Sigmoid colon (tissue), 4 donors: ENCODE measurements around the gene MAST1.

ENCODE experiments used
- EP300 ChIP-seq, 4 donors: sonication (generic); formaldehyde crosslinking; IDR thresholded peaks; one replicate each; pipeline ENCODE4 v1.6.1; 2017; ENCODE audit warnings: antibody characterized with exemption in 4 of 4
- POLR2A ChIP-seq, 2 donors: fragments of 450-650 bp; IDR thresholded peaks; one replicate each; pipeline ENCODE4 v1.6.1; 2016; ENCODE audit warnings: antibody characterized with exemption in 2 of 2, mild to moderate bottlenecking in 2 of 2, moderate library complexity in 2 of 2

DNA sequence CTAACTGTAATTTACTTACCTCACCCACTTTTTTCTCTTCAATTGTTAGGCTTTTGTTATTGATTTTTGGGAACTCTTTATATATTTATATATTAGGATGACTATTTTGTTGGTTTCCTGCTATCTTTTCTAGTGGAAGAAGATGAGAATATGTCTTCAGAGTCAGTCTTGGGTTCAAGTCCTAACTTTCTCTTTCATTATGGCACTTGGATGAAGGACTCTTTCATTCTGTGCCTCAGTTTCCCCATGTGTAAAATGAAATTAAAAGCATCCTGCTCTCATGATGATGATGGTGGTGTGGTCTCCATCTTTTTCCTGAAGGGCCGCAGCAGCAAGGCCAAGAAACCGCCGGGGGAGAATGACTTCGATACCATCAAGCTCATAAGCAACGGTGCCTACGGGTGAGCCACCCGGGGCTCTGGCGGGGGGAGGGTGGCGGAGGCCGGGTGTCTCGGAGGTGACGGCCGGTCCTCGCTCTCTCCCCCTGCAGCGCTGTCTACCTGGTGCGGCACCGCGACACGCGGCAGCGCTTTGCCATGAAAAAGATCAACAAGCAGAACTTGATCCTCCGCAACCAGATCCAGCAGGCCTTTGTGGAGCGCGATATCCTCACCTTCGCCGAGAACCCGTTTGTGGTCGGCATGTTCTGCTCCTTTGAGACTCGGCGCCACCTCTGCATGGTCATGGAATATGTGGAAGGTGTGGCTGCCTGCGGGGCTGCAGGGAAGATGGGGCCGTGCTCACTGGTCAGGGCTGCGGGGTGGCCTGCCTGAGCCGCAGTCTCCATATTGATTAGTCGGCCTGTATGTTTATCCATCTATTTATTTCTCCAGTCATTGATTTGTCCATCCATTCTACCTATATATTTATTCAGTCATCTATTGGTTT is 20.0 kb downstream of the MAST1 start:
- TF ChIP-seq POLR2A (IDR thresholded peaks at IDR 0.05) (no peak), EP300 (IDR thresholded peaks at IDR 0.05) (no peak)
